GM21360 (cell line): ENCODE measurements around the gene GLYATL1B.
"Not testable (repeated sequence)": the region's sequence is repeated elsewhere in the genome, so short reads cannot be mapped to it uniquely, and the experiment has no call there.

Experiments used
- ATAC-seq: cut with Tn5 transposase; IDR thresholded peaks from one replicate; pipeline ENCODE4 v1.9.1; 2021; ENCODE audit warnings: mild to moderate bottlenecking, moderate library complexity; ENCODE audit not compliant: unreplicated experiment

Gene GLYATL1B

GRCh38 chr11:59086007-59086406, at the start of gene GLYATL1B:
Gene GLYATL1B, plus strand, starts transcription at chr11:59086307. Its CDS starts 0 bp downstream, at chr11:59086307.
- ATAC-seq = not testable (repeated sequence)

GRCh38 chr11:59036542-59036941, 49.6 kb upstream of the GLYATL1B start:
- not testable (repeated sequence) for ATAC-seq

- not testable (repeated sequence) for ATAC-seq
Measured at GRCh38 chr11:59037434-59037833, 48.7 kb upstream of the GLYATL1B start.

- no peak for ATAC-seq
Measured at GRCh38 chr11:59040607-59041006, 45.5 kb upstream of the GLYATL1B start.

- ATAC-seq = not testable (repeated sequence)
Measured at GRCh38 chr11:59051383-59051782, 34.7 kb upstream of the GLYATL1B start.

GRCh38 chr11:59052355-59052754, 33.8 kb upstream of the GLYATL1B start:
- ATAC-seq = not testable (repeated sequence)

- peak; percentile 42 for ATAC-seq
Measured at GRCh38 chr11:59053387-59053786, 32.7 kb upstream of the GLYATL1B start.

GRCh38 chr11:59058120-59059033, 27.7 kb upstream of the GLYATL1B start:
- peak; percentile 91 for ATAC-seq

GRCh38 chr11:59060096-59060495, 26.0 kb upstream of the GLYATL1B start:
- ATAC-seq = not testable (repeated sequence)

GRCh38 chr11:59062602-59063529, 23.2 kb upstream of the GLYATL1B start:
- ATAC-seq = no peak

GRCh38 chr11:59063996-59064727, 21.9 kb upstream of the GLYATL1B start:
- ATAC-seq = peak; percentile 59

- ATAC-seq = no peak
Measured at GRCh38 chr11:59069087-59069486, 17.0 kb upstream of the GLYATL1B start.

GRCh38 chr11:59076876-59077571, 9.1 kb upstream of the GLYATL1B start:
- peak; percentile 61 for ATAC-seq

- ATAC-seq = no peak
Measured at GRCh38 chr11:59078435-59078834, 7.7 kb upstream of the GLYATL1B start.

- no peak for ATAC-seq
Measured at GRCh38 chr11:59079086-59079485, 7.0 kb upstream of the GLYATL1B start.

- not testable (repeated sequence) for ATAC-seq
Measured at GRCh38 chr11:59080421-59080820, 5.7 kb upstream of the GLYATL1B start.

GRCh38 chr11:59081430-59082020, 4.6 kb upstream of the GLYATL1B start:
- not testable (repeated sequence) for ATAC-seq

GRCh38 chr11:59088162-59088561, 2.1 kb downstream of the GLYATL1B start:
- no peak for ATAC-seq

GRCh38 chr11:59093576-59093975, 7.5 kb downstream of the GLYATL1B start:
- ATAC-seq = not testable (repeated sequence)

GRCh38 chr11:59095225-59095624, 9.1 kb downstream of the GLYATL1B start:
- peak; percentile 80 for ATAC-seq
